Keratinocyte (primary cell): ENCODE data around the gene DNAJC11. TPM values are rescaled to one million over a fixed set of nuclear protein-coding genes. Genes with fewer than 3 reads are reported as not detected.

Experiments used
- DNase-seq: peaks from one replicate; pipeline ENCODE4 v3.0.0-alpha.2; 2011; ENCODE audit warnings: low read depth, missing footprints, low spot score
- FAIRE-seq: peaks from 2 replicates; lab custom pipeline; 2011; peaks lifted over from hg19 to GRCh38; lab: Jason Lieb, UNC
- H2AFZ ChIP-seq: 2 replicates; pipeline ENCODE4 v1.6.0; 2012; ENCODE audit warnings: low read length, control low read depth, inconsistent platforms; ENCODE audit not compliant: control insufficient read depth
- H3K27ac ChIP-seq: 2 replicates; pipeline ENCODE4 v1.5.1; 2011; ENCODE audit warnings: low read length; ENCODE audit not compliant: control insufficient read depth, insufficient read depth
- H3K27me3 ChIP-seq: 3 replicates; pipeline ENCODE4 v1.6.0; 2011; ENCODE audit warnings: low read length; ENCODE audit not compliant: control insufficient read depth, insufficient read depth; ENCODE audit errors: extremely low read depth
- H3K36me3 ChIP-seq, 2 experiments: 2 replicates in 1 of 2; 3 replicates in 1 of 2; pipeline ENCODE4 v1.5.1; 2011; ENCODE audit warnings: low read length in 2 of 2, mild to moderate bottlenecking in 1 of 2; ENCODE audit not compliant: control insufficient read depth in 2 of 2, insufficient read depth in 2 of 2; ENCODE audit errors: extremely low read depth in 1 of 2
- H3K4me1 ChIP-seq: 3 replicates; pipeline ENCODE4 v1.5.1; 2011; ENCODE audit warnings: low read length; ENCODE audit not compliant: control insufficient read depth, insufficient read depth; ENCODE audit errors: extremely low read depth
- H3K4me2 ChIP-seq: 3 replicates; pipeline ENCODE4 v1.6.0; 2011; ENCODE audit warnings: low read depth, low read length; ENCODE audit not compliant: control insufficient read depth, insufficient read depth; ENCODE audit errors: extremely low read depth
- H3K4me3 ChIP-seq, 3 experiments: fragments of 200-600 bp in 1 of 3; sonication (generic) in 1 of 3; 2 replicates in 2 of 3; 3 replicates in 1 of 3; pipeline ENCODE4 v1.5.1; 2011 to 2016; ENCODE audit warnings: low read length in 3 of 3, mild to moderate bottlenecking in 3 of 3, control low read depth in 2 of 3, inconsistent platforms in 1 of 3, low read depth in 1 of 3, mixed read lengths in 1 of 3, mixed run types in 1 of 3, moderate library complexity in 1 of 3; ENCODE audit not compliant: control insufficient read depth in 2 of 3, insufficient read depth in 2 of 3; ENCODE audit errors: extremely low read depth in 1 of 3
- H3K79me2 ChIP-seq: 2 replicates; pipeline ENCODE4 v1.6.0; 2012; ENCODE audit warnings: low read length; ENCODE audit not compliant: control insufficient read depth, insufficient read depth
- H3K9ac ChIP-seq: 3 replicates; pipeline ENCODE4 v1.6.0; 2011; ENCODE audit warnings: low read length; ENCODE audit not compliant: control insufficient read depth, insufficient read depth; ENCODE audit errors: extremely low read depth
- H3K9me1 ChIP-seq: 3 replicates; pipeline ENCODE4 v1.6.0; 2011; ENCODE audit warnings: low read length; ENCODE audit not compliant: control insufficient read depth, insufficient read depth; ENCODE audit errors: extremely low read depth
- H3K9me3 ChIP-seq: 2 replicates; pipeline ENCODE4 v1.5.1; 2012; ENCODE audit warnings: low read depth, low read length; ENCODE audit not compliant: control insufficient read depth
- H4K20me1 ChIP-seq: 3 replicates; pipeline ENCODE4 v1.6.0; 2011; ENCODE audit warnings: low read length; ENCODE audit not compliant: control insufficient read depth, insufficient read depth; ENCODE audit errors: extremely low read depth
- CTCF ChIP-seq, 3 experiments: IDR thresholded peaks in 1 of 3; conservative IDR thresholded peaks in 1 of 3; optimal IDR thresholded peaks in 1 of 3; 2 replicates in 2 of 3; 3 replicates in 1 of 3; pipeline versions ENCODE3 to v1.5.1; 2011; ENCODE audit warnings: low read length in 3 of 3, mild to moderate bottlenecking in 3 of 3, moderate library complexity in 2 of 3, control low read depth in 1 of 3, inconsistent platforms in 1 of 3; ENCODE audit not compliant: insufficient read depth in 2 of 3; ENCODE audit errors: extremely low read depth in 1 of 3
- EZH2 ChIP-seq: IDR thresholded peaks from one replicate; pipeline ENCODE4 v1.6.1; 2012; ENCODE audit warnings: inconsistent platforms, mild to moderate bottlenecking, low read length, moderate library complexity
- dilution Hi-C: fragments of 300-500 bp; cut with MboI; formaldehyde crosslinking; loops from one replicate; pipeline ENCODE4 v1.7.0; 2020; ENCODE audit warnings: low sequenced_read_pairs; ENCODE audit not compliant: extremely low pct_ligation_motif_present
- polyA plus RNA-seq, 5 experiments: library from polyadenylated mRNA; depleted of rRNA in 3 of 5; stranded (reverse) in 3 of 5; stranded (forward) in 1 of 5; unstranded in 1 of 5; fragments of >200 nt; gene quantifications; 1 replicate in 1 of 5; 2 replicates in 3 of 5; 3 replicates in 1 of 5; pipeline versions ENCODE4 v1.2.1 to v1.2.3, GENCODE V29; 2011 to 2012; ENCODE audit warnings: missing spikeins in 2 of 5, low read depth in 1 of 5, low replicate concordance in 1 of 5

DNAJC11 gene
- polyA plus RNA-seq, 1 donor (not counting 4 experiments of a cell fraction or from before 2014, with no cell fraction given): 40.8 TPM

- dilution Hi-C loops: no loop called here
- H3K27me3 ChIP-seq: no peaks in the 10 kb centered on the region
These were observed 76.7 kb downstream of the DNAJC11 start, which contains the start of gene THAP3 for GRCh38 chr1:6624710-6625583. Gene THAP3, plus strand, starts transcription at chr1:6624868. Its CDS starts 351 bp downstream, at chr1:6625219.

GRCh38 chr1:6623269-6623965 lies 78.2 kb downstream of the DNAJC11 start:
- H3K79me2 ChIP-seq: peaks cover 34% of the 10 kb centered on the region
- DNase-seq (no peak), FAIRE-seq (no peak)
- H3K4me2 ChIP-seq: no peak overlapping the region
- TF ChIP-seq EZH2: no peak
- no peak for TF ChIP-seq CTCF (optimal IDR thresholded peaks at IDR 0.05 in 1 of 3, IDR thresholded peaks at IDR 0.05 in 1 of 3, conservative IDR thresholded peaks at IDR 0.05 in 1 of 3; ENCODE audit: extremely low read depth in 1 of 3, insufficient read depth in 2 of 3, low read length in 3 of 3)
- peaks cover 17 to 21% of the 10 kb centered on the region in 2 experiments for H3K36me3 ChIP-seq
- H4K20me1 ChIP-seq: peaks cover 2% of the 10 kb centered on the region
- H3K4me3 ChIP-seq: no peak overlapping the region
- no peak overlapping the region for H3K9ac ChIP-seq
- no peaks in the 10 kb centered on the region for H3K9me3 ChIP-seq
- peaks cover 11% of the 10 kb centered on the region for H3K4me1 ChIP-seq
- H3K9me1 ChIP-seq: no peaks in the 10 kb centered on the region
- dilution Hi-C loops: no loop called here
- no peaks in the 10 kb centered on the region for H3K27me3 ChIP-seq
- H3K27ac ChIP-seq: no peak overlapping the region
- H2AFZ ChIP-seq: no peak overlapping the region

More at GRCh38 chr1:6624710-6625583, 76.7 kb downstream of the DNAJC11 start, which contains the start of gene THAP3:
- Histone ChIP-seq H3K9me3 (no peaks in the 10 kb centered on the region), H3K4me1 (peaks cover 11% of the 10 kb centered on the region), H2AFZ (peak within 1 kb of the TSS; percentile 74), H4K20me1 (peaks cover 2% of the 10 kb centered on the region), H3K36me3 (peaks cover 18 to 26% of the 10 kb centered on the region in 2 experiments), H3K4me2 (peak within 1 kb of the TSS; percentile 82), H3K4me3 (peak within 1 kb of the TSS; percentile 66 to 91 (median 88)), H3K9ac (peak within 1 kb of the TSS; percentile 80), H3K79me2 (peaks cover 33% of the 10 kb centered on the region), H3K9me1 (no peaks in the 10 kb centered on the region), H3K27ac (peak within 1 kb of the TSS; percentile 67)
- DNase-seq (no peak), FAIRE-seq (peak; percentile 20)
- TF ChIP-seq CTCF (optimal IDR thresholded peaks at IDR 0.05 in 1 of 3, IDR thresholded peaks at IDR 0.05 in 1 of 3, conservative IDR thresholded peaks at IDR 0.05 in 1 of 3; ENCODE audit: extremely low read depth in 1 of 3, insufficient read depth in 2 of 3, low read length in 3 of 3) (peak in 1 of 3 experiments; percentile 26), EZH2 (no peak)
